Tibial nerve (tissue), 4 donors: ENCODE results near the gene PRKCH. TPM values are rescaled to one million over a fixed set of nuclear protein-coding genes. Genes with fewer than 3 reads are reported as not detected.

ENCODE experiments used
- DNase-seq, 2 donors: peaks; one replicate each; pipeline ENCODE4 v3.0.0-alpha.2; 2019; ENCODE audit warnings: low spot score in 2 of 2
- H3K27ac ChIP-seq, 4 donors: fragments of 200-600 bp; sonication (generic) in 3 of 4; one replicate each; pipeline ENCODE4 v1.5.1; 2017 to 2019; ENCODE audit warnings: mild to moderate bottlenecking in 1 of 4
- H3K27me3 ChIP-seq, 2 donors: fragments of 200-600 bp; sonication (generic) in 1 of 2; one replicate each; pipeline versions ENCODE4 v1.5.1 to v1.6.0; 2017 to 2019
- H3K36me3 ChIP-seq, 3 donors: fragments of 200-600 bp; sonication (generic); one replicate each; pipeline ENCODE4 v1.5.1; 2018 to 2019
- H3K4me1 ChIP-seq, 4 donors: fragments of 200-600 bp; sonication (generic) in 3 of 4; one replicate each; pipeline ENCODE4 v1.5.1; 2017 to 2019
- H3K4me3 ChIP-seq, 4 donors: fragments of 200-600 bp; sonication (generic) in 3 of 4; one replicate each; pipeline ENCODE4 v1.5.1; 2017 to 2019; ENCODE audit warnings: mild to moderate bottlenecking in 1 of 4, moderate library complexity in 1 of 4
- H3K9me3 ChIP-seq, 4 donors: fragments of 200-600 bp; sonication (generic) in 3 of 4; one replicate each; pipeline ENCODE4 v1.5.1; 2017 to 2019
- CTCF ChIP-seq, 5 experiments: fragments of 200-600 bp in 3 of 5; fragments of 450-650 bp in 2 of 5; sonication (generic) in 3 of 5; IDR thresholded peaks; one replicate each; pipeline ENCODE4 v1.5.1; 2016 to 2019; ENCODE audit warnings: antibody characterized with exemption in 5 of 5, mild to moderate bottlenecking in 3 of 5, moderate library complexity in 2 of 5
- EP300 ChIP-seq, 2 donors: sonication (generic); formaldehyde crosslinking; IDR thresholded peaks; one replicate each; pipeline ENCODE4 v1.6.1; 2017; ENCODE audit warnings: antibody characterized with exemption in 2 of 2, mild to moderate bottlenecking in 1 of 2
- POLR2A ChIP-seq, 2 donors: fragments of 450-650 bp; IDR thresholded peaks; one replicate each; pipeline ENCODE4 v1.6.1; 2017; ENCODE audit warnings: antibody characterized with exemption in 2 of 2, mild to moderate bottlenecking in 2 of 2, moderate library complexity in 2 of 2
- WGBS, 2 donors: methylation state at CpG; one replicate each; pipeline ENCODE4 v1.1.5; 2018; 5-methylcytosine and 5-hydroxymethylcytosine counted together
- total RNA-seq, 4 donors: library from RNA; depleted of rRNA; stranded (reverse); fragments of >200 nt; gene quantifications; one replicate each; pipeline ENCODE4 v1.1.0, GENCODE V29; 2016

The PRKCH gene
- total RNA-seq, 4 donors from 2014 or later = 26.4 to 33.9 (median 29.2) TPM

GRCh38 chr14:61334197-61334701, 12.9 kb downstream of the PRKCH start:
- Histone ChIP-seq H3K36me3 (no peaks in the 10 kb centered on the region), H3K27ac (peak overlapping the region in 2 of 4 donors; percentile 8 to 65)
- TF ChIP-seq EP300 (IDR thresholded peaks at IDR 0.05) = no peak
- TF ChIP-seq CTCF (IDR thresholded peaks at IDR 0.05) = no peak
- no peak for TF ChIP-seq POLR2A (IDR thresholded peaks at IDR 0.05)

GRCh38 chr14:61335049-61335448, 13.7 kb downstream of the PRKCH start:
- H3K4me3 ChIP-seq = no peak overlapping the region
- no peaks in the 10 kb centered on the region for H3K4me1 ChIP-seq
- TF ChIP-seq POLR2A (IDR thresholded peaks at IDR 0.05) (no peak), EP300 (IDR thresholded peaks at IDR 0.05) (no peak), CTCF (IDR thresholded peaks at IDR 0.05) (no peak)
- H3K27ac ChIP-seq = peak overlapping the region in 1 of 4 donors; percentile 8
- no peak for DNase-seq
- no peaks in the 10 kb centered on the region for H3K9me3 ChIP-seq
- no peaks in the 10 kb centered on the region for H3K27me3 ChIP-seq
- 67 to 75% methylated on average over 3 of the region's 3 CpGs for WGBS, 2 donors
- H3K36me3 ChIP-seq = no peaks in the 10 kb centered on the region

More at GRCh38 chr14:61334197-61334701, 12.9 kb downstream of the PRKCH start:
- DNase-seq = no peak
- Histone ChIP-seq H3K4me1 (no peaks in the 10 kb centered on the region), H3K27me3 (no peaks in the 10 kb centered on the region), H3K9me3 (no peaks in the 10 kb centered on the region), H3K4me3 (no peak overlapping the region)
- WGBS, 2 donors = 82 to 86% methylated on average over 11 of the region's 11 CpGs

- H3K36me3 ChIP-seq = no peaks in the 10 kb centered on the region
- H3K27me3 ChIP-seq = no peaks in the 10 kb centered on the region
- H3K4me3 ChIP-seq = no peak overlapping the region
- H3K27ac ChIP-seq = peak overlapping the region in 1 of 4 donors; percentile 24
- 73 to 83% methylated on average over 1 of the region's 1 CpG for WGBS, 2 donors
- TF ChIP-seq POLR2A (IDR thresholded peaks at IDR 0.05) = no peak
- TF ChIP-seq CTCF (IDR thresholded peaks at IDR 0.05) = no peak
- no peak for TF ChIP-seq EP300 (IDR thresholded peaks at IDR 0.05)
- H3K9me3 ChIP-seq = no peaks in the 10 kb centered on the region
- no peak for DNase-seq
- peaks cover 0 to 3% (median 0%) of the 10 kb centered on the region in 4 donors for H3K4me1 ChIP-seq
Observed at GRCh38 chr14:61335671-61336275, 14.4 kb downstream of the PRKCH start.

GRCh38 chr14:61337893-61338292, 16.5 kb downstream of the PRKCH start:
- H3K9me3 ChIP-seq = no peaks in the 10 kb centered on the region
- peaks cover 0 to 5% (median 0%) of the 10 kb centered on the region in 4 donors for H3K4me1 ChIP-seq
- H3K27ac ChIP-seq = no peak overlapping the region
- no peak overlapping the region for H3K4me3 ChIP-seq
- no peak for TF ChIP-seq POLR2A (IDR thresholded peaks at IDR 0.05)
- no peak for TF ChIP-seq CTCF (IDR thresholded peaks at IDR 0.05)
- no peak for TF ChIP-seq EP300 (IDR thresholded peaks at IDR 0.05)
- 79 to 81% methylated on average over 4 of the region's 4 CpGs for WGBS, 2 donors
- no peaks in the 10 kb centered on the region for H3K27me3 ChIP-seq
- no peak for DNase-seq
- H3K36me3 ChIP-seq = no peaks in the 10 kb centered on the region

GRCh38 chr14:61338457-61338856, 17.1 kb downstream of the PRKCH start:
- Histone ChIP-seq H3K9me3 (no peaks in the 10 kb centered on the region), H3K27me3 (no peaks in the 10 kb centered on the region), H3K4me1 (peaks cover 0 to 5% (median under 1%) of the 10 kb centered on the region in 4 donors), H3K36me3 (no peaks in the 10 kb centered on the region), H3K27ac (no peak overlapping the region), H3K4me3 (no peak overlapping the region)
- 93 to 94% methylated on average over 2 of the region's 2 CpGs for WGBS, 2 donors
- TF ChIP-seq POLR2A (IDR thresholded peaks at IDR 0.05) (no peak), CTCF (IDR thresholded peaks at IDR 0.05) (no peak), EP300 (IDR thresholded peaks at IDR 0.05) (no peak)
- no peak for DNase-seq
